Stimulated activated naive CD8-positive, alpha-beta T cell treated with anti-CD3 and anti-CD28 coated beads, Interleukin-15, Interleukin-2, amounts not matched to agents 100 ng/mL and 50 ng/mL, for 24 hours (primary cell): ENCODE measurements around the gene SPACDR.

Source experiments
- H3K27ac Mint-ChIP-seq: one replicate; pipeline ENCODE4 v1.8.0; 2021; ENCODE audit warnings: mild to moderate bottlenecking, mixed read lengths
- H3K27me3 Mint-ChIP-seq: one replicate; pipeline ENCODE4 v1.8.0; 2021; ENCODE audit warnings: mixed read lengths
- H3K36me3 Mint-ChIP-seq: one replicate; pipeline ENCODE4 v1.8.0; 2021; ENCODE audit warnings: low read depth, mixed read lengths
- H3K4me1 Mint-ChIP-seq: one replicate; pipeline ENCODE4 v1.8.0; 2021; ENCODE audit warnings: low read depth, mixed read lengths
- H3K4me3 Mint-ChIP-seq: one replicate; pipeline ENCODE4 v1.8.0; 2021; ENCODE audit warnings: mild to moderate bottlenecking, mixed read lengths
- H3K9me3 Mint-ChIP-seq: one replicate; pipeline ENCODE4 v1.8.0; 2021; ENCODE audit warnings: mixed read lengths

The SPACDR gene

GRCh38 chr7:100476903-100477870 is 13.1 kb upstream of the SPACDR start:
- Mint-ChIP-seq H3K36me3 (peaks cover 27% of the 10 kb centered on the region), H3K4me1 (peaks cover 50% of the 10 kb centered on the region), H3K27me3 (no peaks in the 10 kb centered on the region), H3K9me3 (no peaks in the 10 kb centered on the region), H3K27ac (peak overlapping the region; percentile 56), H3K4me3 (peak overlapping the region; percentile 82)

GRCh38 chr7:100476101-100476780 is 12.2 kb upstream of the SPACDR start:
- no peaks in the 10 kb centered on the region for H3K9me3 Mint-ChIP-seq
- H3K4me1 Mint-ChIP-seq, result peaks cover 50% of the 10 kb centered on the region
- peak overlapping the region; percentile 82 for H3K27ac Mint-ChIP-seq
- peak overlapping the region; percentile 82 for H3K4me3 Mint-ChIP-seq
- H3K36me3 Mint-ChIP-seq, result peaks cover 27% of the 10 kb centered on the region
- no peaks in the 10 kb centered on the region for H3K27me3 Mint-ChIP-seq

- Mint-ChIP-seq H3K4me3 (peak overlapping the region; percentile 82), H3K4me1 (peaks cover 53% of the 10 kb centered on the region), H3K27ac (peak overlapping the region; percentile 82), H3K9me3 (no peaks in the 10 kb centered on the region), H3K27me3 (no peaks in the 10 kb centered on the region), H3K36me3 (peaks cover 27% of the 10 kb centered on the region)
Observed at GRCh38 chr7:100475549-100475948, 11.5 kb upstream of the SPACDR start.

GRCh38 chr7:100472854-100473499 is 8.9 kb upstream of the SPACDR start:
- H3K27me3 Mint-ChIP-seq, result no peaks in the 10 kb centered on the region
- peaks cover 54% of the 10 kb centered on the region for H3K4me1 Mint-ChIP-seq
- peak overlapping the region; percentile 71 for H3K27ac Mint-ChIP-seq
- H3K36me3 Mint-ChIP-seq, result peaks cover 31% of the 10 kb centered on the region
- H3K9me3 Mint-ChIP-seq, result no peaks in the 10 kb centered on the region
- H3K4me3 Mint-ChIP-seq, result no peak overlapping the region

GRCh38 chr7:100472121-100472851 is 8.2 kb upstream of the SPACDR start:
- Mint-ChIP-seq H3K4me3 (no peak overlapping the region), H3K27ac (no peak overlapping the region), H3K9me3 (no peaks in the 10 kb centered on the region), H3K4me1 (peaks cover 54% of the 10 kb centered on the region), H3K36me3 (peaks cover 31% of the 10 kb centered on the region), H3K27me3 (no peaks in the 10 kb centered on the region)

- peaks cover 43% of the 10 kb centered on the region for H3K4me1 Mint-ChIP-seq
- H3K9me3 Mint-ChIP-seq, result no peaks in the 10 kb centered on the region
- H3K27ac Mint-ChIP-seq, result no peak overlapping the region
- H3K4me3 Mint-ChIP-seq, result no peak overlapping the region
- no peaks in the 10 kb centered on the region for H3K27me3 Mint-ChIP-seq
- H3K36me3 Mint-ChIP-seq, result peaks cover 29% of the 10 kb centered on the region
Observed at GRCh38 chr7:100471021-100471420, 7.0 kb upstream of the SPACDR start.

GRCh38 chr7:100469227-100470044 is 5.4 kb upstream of the SPACDR start:
- Mint-ChIP-seq H3K27me3 (no peaks in the 10 kb centered on the region), H3K27ac (peak overlapping the region; percentile 61), H3K36me3 (peaks cover 21% of the 10 kb centered on the region), H3K9me3 (no peaks in the 10 kb centered on the region), H3K4me1 (peaks cover 27% of the 10 kb centered on the region), H3K4me3 (no peak overlapping the region)

- H3K36me3 Mint-ChIP-seq, result peaks cover 8% of the 10 kb centered on the region
Observed at GRCh38 chr7:100467638-100468373, 3.7 kb upstream of the SPACDR start.

GRCh38 chr7:100466653-100467605 is 2.9 kb upstream of the SPACDR start:
- Mint-ChIP-seq H3K9me3 (no peaks in the 10 kb centered on the region), H3K4me1 (peaks cover 9% of the 10 kb centered on the region), H3K4me3 (no peak overlapping the region), H3K36me3 (peaks cover 8% of the 10 kb centered on the region), H3K27ac (no peak overlapping the region), H3K27me3 (no peaks in the 10 kb centered on the region)

More at GRCh38 chr7:100467638-100468373, 3.7 kb upstream of the SPACDR start:
- H3K4me1 Mint-ChIP-seq, result peaks cover 11% of the 10 kb centered on the region
- H3K27ac Mint-ChIP-seq, result no peak overlapping the region
- H3K4me3 Mint-ChIP-seq, result no peak overlapping the region
- H3K27me3 Mint-ChIP-seq, result no peaks in the 10 kb centered on the region
- no peaks in the 10 kb centered on the region for H3K9me3 Mint-ChIP-seq

GRCh38 chr7:100465702-100466311 is 1.7 kb upstream of the SPACDR start:
- Mint-ChIP-seq H3K9me3 (no peaks in the 10 kb centered on the region), H3K4me3 (no peak overlapping the region), H3K27me3 (no peaks in the 10 kb centered on the region), H3K36me3 (peaks cover 8% of the 10 kb centered on the region), H3K27ac (no peak overlapping the region), H3K4me1 (peaks cover 8% of the 10 kb centered on the region)

GRCh38 chr7:100465299-100465698 is 1.2 kb upstream of the SPACDR start:
- H3K4me3 Mint-ChIP-seq, result no peak overlapping the region
- H3K27ac Mint-ChIP-seq, result no peak overlapping the region
- H3K9me3 Mint-ChIP-seq, result no peaks in the 10 kb centered on the region
- H3K4me1 Mint-ChIP-seq, result peaks cover 5% of the 10 kb centered on the region
- H3K36me3 Mint-ChIP-seq, result peaks cover 8% of the 10 kb centered on the region
- no peaks in the 10 kb centered on the region for H3K27me3 Mint-ChIP-seq

GRCh38 chr7:100464791-100465190 is 731 bp upstream of the SPACDR start:
- Mint-ChIP-seq H3K4me3 (no peak overlapping the region), H3K27ac (peak overlapping the region; percentile 4), H3K27me3 (no peaks in the 10 kb centered on the region), H3K36me3 (peaks cover 4% of the 10 kb centered on the region), H3K9me3 (no peaks in the 10 kb centered on the region), H3K4me1 (peaks cover 2% of the 10 kb centered on the region)
